Body of pancreas (tissue), 4 donors: Measurements from ENCODE around the gene CBS.
"Not testable (repeated sequence)": the region's sequence is repeated elsewhere in the genome, so short reads cannot be mapped to it uniquely, and the experiment has no call there.

Experiments used
- POLR2A ChIP-seq, 3 donors: fragments of 450-650 bp; IDR thresholded peaks; one replicate each; pipeline ENCODE4 v1.6.1; 2016; ENCODE audit warnings: antibody characterized with exemption in 3 of 3, mild to moderate bottlenecking in 2 of 3
- TF ChIP-seq, protein P1 (sequence below), 7 experiments: fragments of 450-650 bp in 4 of 7; fragments of 200-600 bp in 3 of 7; sonication (generic) in 3 of 7; IDR thresholded peaks; one replicate each; pipeline ENCODE4 v1.5.1; 2016 to 2019; ENCODE audit warnings: antibody characterized with exemption in 7 of 7

DNA sequence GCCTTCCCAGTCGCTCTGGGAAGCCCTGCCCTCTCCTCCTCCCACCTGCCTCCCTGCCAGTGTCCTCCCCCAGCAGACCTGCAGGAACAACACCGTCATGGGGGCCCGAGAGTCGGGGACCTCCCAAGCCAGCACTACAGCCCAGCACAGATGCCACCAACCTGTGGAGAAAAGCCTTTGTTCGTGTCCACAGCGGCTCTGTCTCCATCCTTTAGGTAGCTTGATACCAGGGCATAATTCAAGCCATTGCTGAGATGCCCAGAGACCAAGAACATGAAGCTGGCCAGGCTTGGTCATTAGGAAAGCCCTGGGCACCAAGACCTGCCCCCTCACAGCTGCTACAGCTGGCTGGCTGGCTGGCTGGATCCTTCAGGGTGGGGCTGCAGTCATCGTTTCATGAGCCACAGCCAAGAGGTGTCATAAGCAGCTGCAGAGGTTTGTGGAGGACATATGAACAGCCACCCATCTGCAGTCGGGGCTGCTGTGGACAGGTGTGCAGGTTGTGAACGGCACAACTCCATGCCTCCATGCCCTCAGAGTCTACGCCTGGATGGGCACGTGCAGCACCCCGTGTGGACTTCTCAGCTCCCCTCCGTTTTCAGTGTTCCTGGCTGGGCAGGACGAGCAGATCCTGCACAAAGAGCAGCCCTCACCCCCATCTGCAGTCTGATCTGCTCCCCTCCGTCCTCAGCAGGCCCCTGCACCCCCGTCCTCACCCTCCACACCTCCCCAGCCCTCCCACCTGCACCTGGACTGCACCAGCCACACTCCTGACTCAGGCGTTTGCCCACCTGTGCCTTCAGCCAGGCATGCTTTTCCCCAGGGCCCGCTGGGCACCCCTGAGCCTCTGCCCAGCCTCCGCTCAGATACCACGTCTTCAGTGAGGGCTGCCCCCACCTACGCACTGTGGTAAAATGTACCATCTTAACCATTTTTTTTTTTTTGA is 29.5 kb downstream of the CBS start:
- TF ChIP-seq, protein P1, sequence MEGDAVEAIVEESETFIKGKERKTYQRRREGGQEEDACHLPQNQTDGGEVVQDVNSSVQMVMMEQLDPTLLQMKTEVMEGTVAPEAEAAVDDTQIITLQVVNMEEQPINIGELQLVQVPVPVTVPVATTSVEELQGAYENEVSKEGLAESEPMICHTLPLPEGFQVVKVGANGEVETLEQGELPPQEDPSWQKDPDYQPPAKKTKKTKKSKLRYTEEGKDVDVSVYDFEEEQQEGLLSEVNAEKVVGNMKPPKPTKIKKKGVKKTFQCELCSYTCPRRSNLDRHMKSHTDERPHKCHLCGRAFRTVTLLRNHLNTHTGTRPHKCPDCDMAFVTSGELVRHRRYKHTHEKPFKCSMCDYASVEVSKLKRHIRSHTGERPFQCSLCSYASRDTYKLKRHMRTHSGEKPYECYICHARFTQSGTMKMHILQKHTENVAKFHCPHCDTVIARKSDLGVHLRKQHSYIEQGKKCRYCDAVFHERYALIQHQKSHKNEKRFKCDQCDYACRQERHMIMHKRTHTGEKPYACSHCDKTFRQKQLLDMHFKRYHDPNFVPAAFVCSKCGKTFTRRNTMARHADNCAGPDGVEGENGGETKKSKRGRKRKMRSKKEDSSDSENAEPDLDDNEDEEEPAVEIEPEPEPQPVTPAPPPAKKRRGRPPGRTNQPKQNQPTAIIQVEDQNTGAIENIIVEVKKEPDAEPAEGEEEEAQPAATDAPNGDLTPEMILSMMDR (IDR thresholded peaks at IDR 0.05), result not testable (repeated sequence)
- not testable (repeated sequence) for TF ChIP-seq POLR2A (IDR thresholded peaks at IDR 0.05)
